ENCODE measurements around the gene RRP8.

The RRP8 gene

GRCh38 chr11:6632116-6633073 is 29.0 kb upstream of the RRP8 start:
- no peak for DNase-seq

GRCh38 chr11:6631361-6631890 is 28.0 kb upstream of the RRP8 start:
- DNase-seq: no peak

DNA sequence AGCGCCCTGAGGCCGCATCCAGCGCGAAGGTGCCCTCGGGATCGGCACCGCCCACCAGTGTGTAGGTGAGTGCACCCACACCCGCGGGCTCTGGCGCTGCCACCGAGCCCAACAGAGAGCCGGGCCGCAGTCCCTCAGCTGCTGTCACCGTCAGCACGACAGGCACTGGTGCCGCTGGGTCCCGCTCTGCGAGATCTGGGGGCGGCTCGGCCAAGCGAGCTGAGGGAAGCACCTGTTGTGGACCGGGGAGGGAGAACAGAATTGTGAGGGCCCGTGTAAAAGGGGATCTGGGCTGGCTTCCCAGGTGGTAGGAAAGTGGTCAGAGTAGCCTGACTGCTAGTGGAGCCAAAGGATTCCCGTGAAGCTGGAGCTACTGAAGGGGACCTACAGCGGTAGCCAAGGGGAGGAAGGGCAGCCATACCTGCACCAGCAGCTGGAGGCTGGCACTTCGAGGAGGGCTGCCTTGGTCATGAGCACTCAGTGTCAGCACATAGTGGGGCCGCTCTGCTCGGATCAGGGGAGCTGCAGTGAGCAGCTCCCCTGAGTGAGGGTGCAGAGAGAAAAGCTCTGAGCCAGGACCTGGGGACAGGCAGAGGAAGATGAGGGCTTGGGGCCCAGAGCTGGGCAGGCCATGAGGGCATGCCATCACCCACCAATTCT is 27.3 kb upstream of the RRP8 start:
- DNase-seq: no peak

DNA sequence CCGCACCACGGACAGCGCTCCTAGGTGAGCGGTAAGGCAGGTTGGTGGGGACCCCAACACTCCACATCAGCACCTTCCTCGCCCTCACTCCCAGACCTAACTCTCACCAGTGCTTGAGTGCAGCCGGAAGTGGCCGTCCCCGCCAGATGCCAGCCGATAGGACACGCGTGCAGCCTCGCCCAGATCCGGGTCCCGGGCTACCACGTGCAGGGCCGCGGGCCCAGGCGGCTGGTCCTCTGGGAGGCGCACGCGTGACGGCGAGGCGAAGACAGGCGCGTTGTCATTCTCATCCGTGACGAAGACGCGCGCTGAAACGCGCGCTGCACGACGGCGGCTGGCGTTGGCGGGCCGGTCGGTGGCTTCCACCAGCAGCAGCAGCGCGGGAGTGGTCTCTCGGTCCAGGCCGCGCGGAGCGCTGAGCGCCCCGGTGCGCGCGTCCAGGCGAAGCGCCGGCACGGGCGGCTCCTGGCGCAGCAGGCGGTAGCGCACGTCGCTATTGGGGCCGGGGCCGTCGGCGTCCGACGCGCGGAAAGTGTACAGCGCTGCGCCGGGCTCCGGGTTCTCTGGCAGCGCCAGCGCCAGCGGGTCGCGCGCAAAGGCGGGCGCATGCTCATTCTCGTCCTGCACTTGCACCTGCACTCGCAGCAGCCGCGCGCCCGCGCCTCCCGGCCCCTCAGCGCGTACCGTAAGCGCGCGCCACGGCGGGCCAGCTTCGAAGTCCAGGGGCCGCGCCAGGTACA is 26.6 kb upstream of the RRP8 start:
- DNase-seq: no peak

GRCh38 chr11:6629573-6629891 is 26.1 kb upstream of the RRP8 start:
- DNase-seq: no peak

DNA sequence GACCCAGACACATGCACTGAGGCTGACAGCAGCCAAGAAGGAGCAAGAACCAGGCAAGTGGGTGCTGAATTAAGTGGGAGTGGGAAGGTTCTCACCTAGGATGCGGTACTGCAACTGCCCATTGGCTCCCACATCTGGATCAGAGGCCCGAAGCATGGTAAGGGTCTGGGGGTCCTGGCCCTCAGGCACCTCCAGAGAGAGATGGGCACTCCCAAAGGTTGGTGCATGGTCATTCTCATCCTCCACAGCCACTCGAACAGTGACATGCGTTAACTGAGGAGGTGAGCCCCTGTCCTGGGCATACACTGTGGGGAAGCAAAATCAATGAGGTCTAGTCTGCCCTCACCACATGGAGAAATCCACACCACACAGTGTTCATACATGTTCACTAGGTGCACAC is 25.1 kb upstream of the RRP8 start:
- DNase-seq: no peak

DNA sequence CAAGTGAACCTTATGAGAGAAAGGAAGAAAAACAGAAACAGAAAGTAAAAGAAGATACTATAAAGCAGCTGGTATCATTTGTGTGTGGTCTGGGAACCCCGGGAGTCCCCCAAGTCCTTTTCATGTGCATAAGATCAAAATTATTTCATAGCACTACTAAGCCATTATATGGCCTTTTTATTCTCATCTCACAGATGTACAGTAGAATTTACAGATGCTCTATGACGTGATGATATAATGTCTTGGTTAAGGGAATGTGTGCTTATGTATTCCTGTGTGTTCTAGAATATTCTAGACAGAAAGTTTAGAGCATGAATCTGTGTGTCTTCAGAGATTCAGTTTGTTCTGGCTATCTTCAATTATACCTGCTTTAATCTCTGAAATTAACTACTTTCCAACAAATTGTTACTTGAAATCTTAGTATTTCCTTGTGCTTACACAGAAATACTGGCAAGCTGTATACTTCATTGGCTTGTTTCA is 24.4 kb upstream of the RRP8 start:
- DNase-seq: peak; percentile 35

DNA sequence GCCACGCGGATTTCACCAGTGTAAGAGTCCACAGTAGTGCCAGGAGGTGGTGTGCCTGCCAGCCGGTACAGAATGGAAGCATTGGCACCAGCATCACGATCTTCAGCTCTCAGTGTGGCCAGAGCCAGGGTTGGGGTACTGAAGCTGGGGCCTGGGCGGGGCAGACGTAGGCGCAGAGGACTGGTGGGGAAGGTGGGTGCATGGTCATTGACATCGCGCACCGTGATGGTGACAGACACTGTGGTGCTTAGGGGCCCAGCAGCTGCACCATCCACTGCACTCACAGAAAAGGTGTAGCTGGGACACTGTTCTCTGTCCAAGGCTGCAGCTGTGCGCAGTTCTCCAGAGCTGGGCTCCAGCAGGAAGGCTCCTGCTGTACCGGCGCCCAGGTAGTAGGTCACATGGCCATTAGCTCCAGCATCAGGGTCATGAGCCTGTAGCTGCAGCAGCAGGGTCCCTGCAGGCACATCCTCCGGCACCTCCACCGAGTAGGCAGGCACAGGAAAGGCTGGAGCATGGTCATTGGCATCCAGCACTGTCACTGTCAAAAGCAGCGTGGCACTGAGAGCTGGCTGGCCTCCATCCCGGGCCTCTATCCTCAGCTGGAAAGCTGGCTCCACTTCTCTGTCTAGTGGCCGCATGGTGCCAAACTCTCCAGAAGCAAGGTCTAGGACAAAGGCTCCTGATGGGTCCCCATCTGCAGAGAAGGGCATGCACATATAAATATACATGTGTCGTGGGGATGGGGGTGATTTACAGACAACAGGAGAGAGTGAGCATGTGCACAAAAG is 23.8 kb upstream of the RRP8 start:
- DNase-seq: no peak

DNA sequence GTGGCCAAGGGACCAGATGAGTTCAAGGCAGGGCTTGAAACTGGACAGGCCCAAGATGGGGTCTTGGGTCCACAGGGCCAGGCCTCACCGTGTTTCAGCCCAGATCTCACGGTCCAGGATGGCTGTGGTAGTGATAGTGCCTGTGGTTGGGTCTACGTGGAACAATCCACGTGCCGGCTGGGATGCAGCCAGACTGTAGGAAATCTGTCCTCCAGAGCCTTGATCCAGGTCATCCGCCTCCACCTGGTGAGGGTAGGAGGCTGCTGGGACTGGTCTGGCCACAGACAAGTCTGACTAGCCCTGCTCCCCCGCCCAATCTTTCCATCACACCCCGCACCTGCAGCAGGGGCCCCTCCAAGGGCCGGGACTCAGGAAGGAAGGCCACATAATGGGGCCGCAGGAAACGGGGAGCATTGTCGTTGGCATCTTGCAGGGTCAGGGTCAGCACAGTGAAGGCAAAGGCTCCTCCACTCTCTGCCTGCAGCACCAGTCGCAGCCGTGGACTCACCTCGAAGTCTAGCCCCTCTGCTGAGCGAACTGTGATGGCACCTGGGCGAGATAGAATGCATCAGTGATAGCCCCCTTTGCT is 22.5 kb upstream of the RRP8 start:
- no peak for DNase-seq

- DNase-seq: no peak
Measured at GRCh38 chr11:6625156-6625831, 21.9 kb upstream of the RRP8 start.

DNA sequence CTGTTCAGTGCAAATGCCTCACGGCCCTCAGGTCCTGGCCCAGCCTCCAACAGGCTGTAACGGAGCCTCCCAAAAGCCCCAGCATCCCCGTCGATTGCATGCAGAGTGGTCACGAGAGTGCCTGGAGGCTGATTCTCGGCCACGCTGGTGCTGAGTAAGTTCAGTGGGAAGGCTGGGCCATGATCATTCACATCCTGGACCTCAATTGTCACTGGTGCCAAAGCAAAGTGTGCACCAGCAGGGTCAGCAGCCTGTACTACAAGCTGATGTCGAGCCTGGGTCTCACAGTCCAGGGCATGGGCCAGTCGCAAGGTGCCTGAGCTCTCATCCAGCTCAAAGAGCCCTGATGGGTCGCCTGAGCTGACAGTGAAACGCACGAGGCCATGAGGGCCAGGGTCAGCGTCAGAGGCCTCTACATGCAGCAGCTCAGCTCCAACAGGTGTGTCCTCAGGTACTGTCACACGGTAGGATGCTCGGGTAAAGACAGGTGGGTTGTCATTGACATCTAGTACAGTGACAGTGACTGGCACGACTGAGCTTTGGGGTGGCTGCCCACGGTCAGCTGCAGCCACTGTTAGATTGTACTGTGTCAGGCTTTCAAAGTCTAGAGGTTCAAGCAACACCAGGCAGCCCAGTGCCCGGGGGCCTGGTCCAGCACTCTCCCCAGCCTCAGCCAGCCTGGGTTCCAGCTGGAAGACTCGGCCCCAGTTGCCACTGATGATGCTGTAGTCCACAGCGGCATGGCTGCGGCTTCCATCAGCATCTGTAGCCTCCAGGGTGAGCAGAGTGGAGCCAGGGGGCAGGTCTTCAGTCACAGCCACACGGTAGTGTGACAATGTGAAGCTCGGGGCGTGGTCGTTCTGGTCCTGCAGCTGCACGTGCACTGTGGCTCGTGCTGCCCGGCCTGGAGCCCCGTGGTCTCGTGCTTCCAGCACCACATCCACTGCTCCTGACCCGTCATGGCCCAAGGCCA is 20.3 kb upstream of the RRP8 start:
- DNase-seq: no peak

DNA sequence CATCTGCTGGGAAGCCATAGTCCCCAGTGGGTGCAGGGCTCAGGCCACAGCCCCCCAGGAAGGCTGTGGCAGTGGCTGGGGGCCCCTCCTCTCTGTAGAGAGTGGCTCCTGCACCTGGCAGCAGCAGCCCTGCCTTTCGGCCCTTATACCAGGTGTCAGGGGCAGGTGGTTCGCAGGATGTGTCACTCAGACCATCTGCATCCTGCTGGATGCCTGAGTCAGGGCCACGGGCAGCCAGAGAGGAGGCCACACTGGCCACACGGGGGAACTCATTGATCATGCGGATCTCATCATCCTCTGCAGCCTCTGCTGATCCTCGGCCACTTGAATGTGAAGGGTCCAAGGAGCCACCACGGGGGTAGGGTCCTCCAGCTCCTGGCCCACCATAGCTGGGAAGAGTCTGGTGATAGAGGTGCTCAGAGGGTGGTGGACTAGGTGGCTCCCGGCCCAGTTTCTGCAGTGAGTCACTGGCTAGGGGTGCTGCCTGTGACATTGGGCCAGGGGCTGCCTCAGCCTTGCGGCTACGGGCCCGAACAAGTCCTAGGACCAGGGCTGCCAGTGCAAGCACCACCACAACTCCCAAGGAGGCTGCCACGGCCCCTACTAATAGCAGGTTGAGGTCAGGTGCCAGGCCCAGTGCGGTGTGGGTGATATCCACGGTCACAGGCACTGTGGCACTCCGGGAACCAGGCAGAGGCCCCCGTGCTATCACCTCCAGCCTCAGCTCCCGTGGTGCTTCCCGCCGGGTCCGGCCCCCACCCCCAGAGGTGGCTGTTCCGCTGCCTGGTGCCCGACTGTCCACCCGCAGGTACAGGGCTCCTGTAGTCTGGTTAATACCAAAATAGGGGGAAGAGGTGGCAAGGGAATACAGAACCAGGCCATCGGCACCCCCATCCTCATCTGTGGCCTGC is 19.1 kb upstream of the RRP8 start:
- no peak for DNase-seq

GRCh38 chr11:6621711-6622211 is 18.3 kb upstream of the RRP8 start:
- no peak for DNase-seq

DNA sequence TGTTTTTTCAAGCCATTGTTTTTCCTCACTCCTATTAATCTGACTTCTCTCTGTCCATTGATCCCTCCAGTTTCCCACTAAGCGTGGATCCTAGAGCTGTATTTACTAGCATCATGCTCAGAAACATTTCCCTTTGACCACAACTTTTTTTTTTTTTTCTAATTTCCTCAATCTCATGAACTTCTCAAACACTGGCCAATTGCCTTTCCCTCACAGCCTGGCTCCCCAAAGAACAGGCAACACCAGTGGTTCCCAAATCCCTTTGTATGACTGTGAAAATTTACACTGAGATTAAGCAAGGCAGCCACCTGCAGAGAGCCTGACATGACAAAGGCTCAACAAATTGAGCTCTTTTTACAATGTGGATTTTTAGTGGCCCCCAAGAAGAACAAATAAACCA is 17.2 kb upstream of the RRP8 start:
- DNase-seq: no peak

- peak; percentile 90 for DNase-seq
Measured at GRCh38 chr11:6619004-6619745, 15.8 kb upstream of the RRP8 start, which contains the start of gene TPP1. Gene TPP1, minus strand, starts transcription at chr11:6619422. Its CDS starts 22 bp downstream, at chr11:6619400.

DNA sequence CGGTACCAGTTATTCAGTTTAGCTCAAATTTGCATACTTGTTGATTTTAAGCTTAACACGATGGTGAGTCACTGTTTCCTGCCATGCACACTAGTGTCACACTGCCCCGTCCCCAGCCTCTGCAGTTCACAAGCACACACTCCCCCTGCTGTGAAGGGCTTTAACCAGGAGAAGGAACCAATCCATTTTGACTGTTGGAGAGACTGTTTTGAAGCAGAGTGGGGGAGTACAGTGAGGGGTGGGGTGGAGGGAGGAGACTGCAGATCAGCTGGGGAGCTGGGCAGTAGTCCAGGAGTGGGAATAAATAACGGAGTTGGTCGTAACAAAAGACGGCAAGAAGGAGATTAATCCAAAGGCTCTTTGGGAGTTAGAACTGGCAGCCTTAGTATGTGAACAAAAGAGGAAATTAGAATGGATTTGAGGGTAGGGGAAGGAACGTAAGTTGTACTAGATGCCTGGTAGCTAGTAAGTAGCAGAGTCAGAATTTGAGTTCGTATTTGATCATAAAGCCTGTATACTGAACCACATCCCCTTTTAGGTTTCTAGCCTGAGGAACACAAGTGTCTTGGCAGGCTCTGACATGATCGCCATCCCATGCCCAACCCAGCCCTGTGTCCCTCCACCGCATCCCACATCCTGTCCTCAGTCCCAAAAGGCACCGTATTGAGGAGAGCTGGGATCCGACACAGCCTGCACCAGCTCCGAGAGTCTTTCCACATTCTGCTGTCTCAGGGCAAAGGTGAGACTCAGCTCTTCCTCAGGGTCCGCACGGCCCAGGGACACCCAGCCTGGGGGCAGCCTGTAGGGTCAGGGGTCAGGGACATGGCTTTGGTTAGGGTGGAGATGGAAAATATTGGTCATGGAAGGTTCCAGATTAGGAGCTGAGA is 14.9 kb upstream of the RRP8 start:
- DNase-seq: peak; percentile 70

DNA sequence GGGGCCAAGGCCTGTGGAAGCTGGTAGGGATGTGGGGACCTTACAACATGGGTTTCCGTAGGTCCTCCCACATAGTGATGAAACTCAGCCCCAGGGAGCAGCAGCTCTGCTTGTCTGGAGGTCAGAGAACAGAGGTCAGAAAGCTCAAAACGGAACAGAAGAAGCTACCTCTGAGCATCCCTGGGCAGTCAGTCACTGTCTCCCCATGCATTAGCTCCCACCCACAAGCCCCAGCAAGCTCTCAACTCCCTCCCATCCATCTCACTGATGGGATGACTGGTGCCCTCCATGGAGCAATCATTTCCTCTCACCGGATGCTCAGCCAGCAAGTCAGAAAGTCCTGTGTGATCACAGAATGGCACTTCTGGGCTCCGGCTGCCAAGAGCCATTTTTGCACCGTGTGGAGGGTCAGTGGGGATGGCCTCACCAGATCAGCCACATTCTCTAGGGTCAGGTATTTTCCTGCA is 13.9 kb upstream of the RRP8 start:
- DNase-seq: no peak
